ENCODE results near the gene TMEM123.

Gene TMEM123

GRCh38 chr11:102407901-102408300, 44.7 kb downstream of the TMEM123 start:
- no peak overlapping the region for H3K4me3 Mint-ChIP-seq
- H3K9me3 Mint-ChIP-seq = no peaks in the 10 kb centered on the region
- DNase-seq (no peak), ATAC-seq (no peak)
- H3K27ac Mint-ChIP-seq = peak overlapping the region in 1 of 2 donors; percentile 82
- H3K27me3 Mint-ChIP-seq = no peaks in the 10 kb centered on the region
- H3K4me1 Mint-ChIP-seq = peaks cover 90% of the 10 kb centered on the region

GRCh38 chr11:102406099-102406498, 46.5 kb downstream of the TMEM123 start:
- Mint-ChIP-seq H3K4me1 (peaks cover 93% of the 10 kb centered on the region), H3K27me3 (no peaks in the 10 kb centered on the region), H3K4me3 (no peak overlapping the region), H3K27ac (peak overlapping the region in 1 of 2 donors; percentile 88), H3K9me3 (no peaks in the 10 kb centered on the region)
- DNase-seq = no peak
- ATAC-seq = no peak

- ATAC-seq = no peak
- peaks cover 90% of the 10 kb centered on the region for H3K4me1 Mint-ChIP-seq
Measured at GRCh38 chr11:102405501-102405900, 47.1 kb downstream of the TMEM123 start.

GRCh38 chr11:102402548-102402947, 50.0 kb downstream of the TMEM123 start:
- no peaks in the 10 kb centered on the region for H3K27me3 Mint-ChIP-seq
- H3K4me1 Mint-ChIP-seq = peaks cover 88% of the 10 kb centered on the region
- H3K4me3 Mint-ChIP-seq = no peak overlapping the region
- no peaks in the 10 kb centered on the region for H3K9me3 Mint-ChIP-seq
- no peak for DNase-seq
- peak overlapping the region in 1 of 2 donors; percentile 84 for H3K27ac Mint-ChIP-seq
- no peak for ATAC-seq

More at GRCh38 chr11:102405501-102405900, 47.1 kb downstream of the TMEM123 start:
- Mint-ChIP-seq H3K27ac (no peak overlapping the region), H3K9me3 (no peaks in the 10 kb centered on the region), H3K4me3 (no peak overlapping the region), H3K27me3 (no peaks in the 10 kb centered on the region)
- no peak for DNase-seq

GRCh38 chr11:102401905-102402304, 50.7 kb downstream of the TMEM123 start:
- DNase-seq = no peak
- H3K27me3 Mint-ChIP-seq = no peaks in the 10 kb centered on the region
- peak overlapping the region in 1 of 2 donors; percentile 78 for H3K27ac Mint-ChIP-seq
- peaks cover 88% of the 10 kb centered on the region for H3K4me1 Mint-ChIP-seq
- no peaks in the 10 kb centered on the region for H3K9me3 Mint-ChIP-seq
- no peak overlapping the region for H3K4me3 Mint-ChIP-seq
- peak; percentile 83 for ATAC-seq

- Mint-ChIP-seq H3K27ac (no peak overlapping the region), H3K27me3 (no peaks in the 10 kb centered on the region), H3K4me1 (peaks cover 88% of the 10 kb centered on the region), H3K4me3 (no peak overlapping the region), H3K9me3 (no peaks in the 10 kb centered on the region)
- ATAC-seq = no peak
- DNase-seq = no peak
Measured at GRCh38 chr11:102400603-102401002, 52.0 kb downstream of the TMEM123 start.

- Mint-ChIP-seq H3K9me3 (no peaks in the 10 kb centered on the region), H3K4me3 (no peak overlapping the region), H3K27ac (no peak overlapping the region), H3K27me3 (no peaks in the 10 kb centered on the region), H3K4me1 (peaks cover 74% of the 10 kb centered on the region)
- ATAC-seq (peak; percentile 40), DNase-seq (no peak)
Measured at GRCh38 chr11:102399189-102399588, 53.4 kb downstream of the TMEM123 start.

- H3K4me1 Mint-ChIP-seq = peaks cover 73% of the 10 kb centered on the region
Measured at GRCh38 chr11:102398297-102398696, 54.3 kb downstream of the TMEM123 start.

GRCh38 chr11:102396708-102397563, 55.6 kb downstream of the TMEM123 start:
- peak overlapping the region in 1 of 2 donors; percentile 26 for H3K4me3 Mint-ChIP-seq
- H3K27ac Mint-ChIP-seq = peak overlapping the region in 1 of 2 donors; percentile 80
- DNase-seq (no peak), ATAC-seq (peak; percentile 72)
- peaks cover 73% of the 10 kb centered on the region for H3K4me1 Mint-ChIP-seq
- H3K9me3 Mint-ChIP-seq = no peaks in the 10 kb centered on the region
- no peaks in the 10 kb centered on the region for H3K27me3 Mint-ChIP-seq

More at GRCh38 chr11:102398297-102398696, 54.3 kb downstream of the TMEM123 start:
- Mint-ChIP-seq H3K27me3 (no peaks in the 10 kb centered on the region), H3K27ac (peak overlapping the region in 1 of 2 donors; percentile 62), H3K9me3 (no peaks in the 10 kb centered on the region), H3K4me3 (no peak overlapping the region)
- no peak for ATAC-seq
- no peak for DNase-seq

GRCh38 chr11:102395720-102396393, 56.7 kb downstream of the TMEM123 start:
- peak overlapping the region; percentile 40 to 59 for H3K27ac Mint-ChIP-seq
- no peaks in the 10 kb centered on the region for H3K9me3 Mint-ChIP-seq
- DNase-seq (no peak), ATAC-seq (no peak)
- H3K27me3 Mint-ChIP-seq = no peaks in the 10 kb centered on the region
- H3K4me1 Mint-ChIP-seq = peaks cover 78% of the 10 kb centered on the region
- no peak overlapping the region for H3K4me3 Mint-ChIP-seq

- ATAC-seq (peak; percentile 38), DNase-seq (no peak)
- Mint-ChIP-seq H3K9me3 (peaks cover 2 to 13% of the 10 kb centered on the region in 2 donors), H3K27me3 (no peaks in the 10 kb centered on the region), H3K27ac (peak overlapping the region in 1 of 2 donors; percentile 95), H3K4me1 (peaks cover 75% of the 10 kb centered on the region), H3K4me3 (no peak overlapping the region)
Measured at GRCh38 chr11:102393272-102393730, 59.3 kb downstream of the TMEM123 start.

GRCh38 chr11:102391549-102392237, 60.9 kb downstream of the TMEM123 start:
- ATAC-seq = peak; percentile 13
- H3K27me3 Mint-ChIP-seq = no peaks in the 10 kb centered on the region
- no peak overlapping the region for H3K4me3 Mint-ChIP-seq
- DNase-seq = no peak
- peak overlapping the region in 1 of 2 donors; percentile 88 for H3K27ac Mint-ChIP-seq
- peaks cover 66% of the 10 kb centered on the region for H3K4me1 Mint-ChIP-seq
- peaks cover 5 to 17% of the 10 kb centered on the region in 2 donors for H3K9me3 Mint-ChIP-seq

GRCh38 chr11:102390667-102391465, 61.7 kb downstream of the TMEM123 start:
- peaks cover 5 to 17% of the 10 kb centered on the region in 2 donors for H3K9me3 Mint-ChIP-seq
- ATAC-seq (peak; percentile 62), DNase-seq (peak; percentile 53 to 56)
- H3K4me1 Mint-ChIP-seq = peaks cover 66% of the 10 kb centered on the region
- H3K4me3 Mint-ChIP-seq = no peak overlapping the region
- H3K27ac Mint-ChIP-seq = peak overlapping the region in 1 of 2 donors; percentile 15
- H3K27me3 Mint-ChIP-seq = no peaks in the 10 kb centered on the region

- Mint-ChIP-seq H3K27ac (no peak overlapping the region), H3K9me3 (peaks cover 5 to 17% of the 10 kb centered on the region in 2 donors), H3K27me3 (no peaks in the 10 kb centered on the region), H3K4me1 (peaks cover 73% of the 10 kb centered on the region), H3K4me3 (no peak overlapping the region)
- no peak for ATAC-seq
- no peak for DNase-seq
Measured at GRCh38 chr11:102389253-102389652, 63.3 kb downstream of the TMEM123 start.
